HG02610 (cell line): ENCODE data around the gene IGSF21.
"Not testable (repeated sequence)": the region's sequence is repeated elsewhere in the genome, so short reads cannot be mapped to it uniquely, and the experiment has no call there.

Experiments used
- ATAC-seq: cut with Tn5 transposase; IDR thresholded peaks from one replicate; pipeline ENCODE4 v1.9.1; 2021; ENCODE audit warnings: mild to moderate bottlenecking, moderate library complexity; ENCODE audit not compliant: unreplicated experiment

Gene IGSF21

DNA sequence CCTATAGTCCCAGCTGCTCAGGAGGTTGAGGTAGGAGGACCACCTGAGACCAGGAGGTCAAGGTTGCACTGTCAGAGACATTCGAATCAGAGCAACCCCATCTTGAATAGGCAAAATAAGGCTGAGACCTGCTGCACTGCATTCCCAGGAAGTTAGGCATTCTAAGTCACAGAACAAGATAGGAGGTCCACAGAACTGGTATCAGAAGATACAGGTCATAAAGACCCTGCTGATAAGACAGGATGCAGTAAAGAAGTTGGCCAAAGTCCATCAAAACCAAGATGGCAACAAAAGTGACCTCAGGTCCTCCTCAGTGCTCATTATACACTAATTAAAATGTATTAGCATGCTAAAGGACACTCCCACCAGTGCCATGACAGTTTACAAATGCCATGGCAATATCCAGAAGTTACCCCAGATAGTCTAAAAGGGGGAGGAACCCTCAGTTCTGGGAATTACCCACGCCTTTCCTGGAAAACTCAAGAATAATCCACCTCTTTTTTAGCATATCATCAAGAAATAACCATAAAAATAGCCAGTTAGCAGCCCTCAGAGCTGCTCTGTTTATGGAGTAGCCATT is 307.9 kb downstream of the IGSF21 start:
- ATAC-seq = no peak

DNA sequence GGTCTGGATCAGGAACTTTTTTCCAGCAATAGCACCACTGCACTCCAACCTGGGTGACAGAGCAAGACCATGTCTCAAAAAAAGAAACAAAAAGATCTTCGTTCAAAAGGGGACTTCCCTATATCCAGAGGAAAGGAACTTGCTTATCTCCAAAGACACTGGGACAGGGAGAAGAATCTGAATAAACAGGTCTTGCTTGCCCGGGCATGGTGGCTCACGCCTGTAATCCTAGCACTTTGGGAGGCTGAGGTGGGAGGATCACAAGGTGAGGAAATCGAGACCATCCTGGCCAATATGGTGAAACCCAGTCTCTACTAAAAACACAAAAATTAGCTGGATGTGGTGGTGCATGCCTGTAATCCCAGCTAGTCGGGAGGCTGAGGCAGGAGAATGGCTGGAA is 308.5 kb downstream of the IGSF21 start:
- ATAC-seq = not testable (repeated sequence)

DNA sequence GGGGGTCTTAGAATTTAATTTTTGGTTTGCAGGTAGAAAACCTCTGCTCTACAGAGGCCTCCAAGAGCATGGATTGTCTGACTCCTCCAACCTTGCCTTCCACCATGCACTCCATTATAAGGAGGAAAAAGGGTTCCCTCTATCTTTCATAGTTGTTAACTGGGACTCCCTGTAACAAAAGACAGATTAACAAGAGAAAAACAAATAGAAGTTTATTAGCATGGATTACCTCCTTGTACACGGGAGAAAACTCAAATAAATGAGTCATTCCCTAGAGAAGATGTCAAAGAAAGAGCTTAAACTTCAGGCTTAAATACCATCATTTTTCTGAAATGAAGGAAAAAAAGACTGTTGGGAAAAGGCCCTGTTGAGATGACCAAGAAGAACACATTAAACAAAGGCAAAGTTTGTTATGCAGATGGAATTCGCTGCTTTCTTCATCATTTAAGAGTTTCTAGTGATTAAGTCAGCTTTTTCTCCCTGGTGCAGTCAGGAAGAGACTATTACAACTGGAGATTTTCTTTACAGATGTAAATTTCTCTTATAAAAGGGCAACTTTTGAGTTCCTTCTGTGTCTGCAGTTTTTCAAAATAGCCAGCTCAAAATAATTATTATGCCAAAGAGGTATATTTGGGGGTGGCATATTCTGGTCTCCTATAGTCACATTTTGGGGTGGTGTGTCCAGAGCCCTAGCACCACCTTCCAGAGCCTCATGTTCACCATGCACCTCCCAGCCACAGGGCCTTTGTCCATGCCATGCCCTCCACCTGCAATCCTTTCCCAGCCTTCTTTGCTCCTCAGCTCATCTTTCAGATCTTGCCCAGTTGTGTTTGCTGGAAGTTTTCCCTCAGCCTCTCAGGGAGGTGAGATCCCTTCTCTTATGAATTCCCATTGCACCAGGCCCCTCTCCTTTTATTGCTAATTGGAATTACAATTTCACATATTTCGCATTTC is 310.0 kb downstream of the IGSF21 start:
- no peak for ATAC-seq

DNA sequence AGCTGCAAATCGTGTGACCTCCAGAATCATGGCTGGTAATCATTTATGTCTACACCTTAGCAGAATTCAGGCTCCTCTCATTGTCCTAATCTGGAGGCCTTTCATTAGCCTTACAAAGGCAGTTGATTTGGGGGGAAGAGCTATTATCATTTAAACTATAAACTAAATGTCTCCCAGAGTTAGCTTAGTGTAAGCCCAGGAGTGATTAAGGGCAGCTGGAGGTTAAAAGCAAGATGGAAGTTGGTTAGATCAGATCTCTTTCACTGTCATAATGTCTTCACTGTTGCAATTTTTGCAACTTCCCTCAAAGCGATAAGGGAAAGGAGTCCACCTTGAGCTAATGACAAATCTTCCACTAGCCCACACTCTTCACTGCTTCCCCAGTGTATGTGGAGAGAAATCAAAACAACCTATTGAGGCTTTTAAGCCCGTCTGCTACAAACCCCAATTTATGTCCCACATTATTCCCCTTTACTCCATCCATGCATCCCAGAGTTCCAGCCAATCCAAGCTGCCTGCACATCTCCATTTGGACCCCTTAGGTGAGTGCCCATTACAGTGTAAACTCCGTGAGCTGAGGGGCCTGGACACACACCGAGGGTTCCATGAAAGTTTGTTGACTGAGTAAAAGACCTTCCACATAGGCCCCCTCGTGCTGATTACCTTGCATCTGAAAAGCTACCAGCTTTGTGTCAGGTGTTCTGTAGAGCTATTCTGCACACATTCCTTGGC is 311.7 kb downstream of the IGSF21 start:
- no peak for ATAC-seq

DNA sequence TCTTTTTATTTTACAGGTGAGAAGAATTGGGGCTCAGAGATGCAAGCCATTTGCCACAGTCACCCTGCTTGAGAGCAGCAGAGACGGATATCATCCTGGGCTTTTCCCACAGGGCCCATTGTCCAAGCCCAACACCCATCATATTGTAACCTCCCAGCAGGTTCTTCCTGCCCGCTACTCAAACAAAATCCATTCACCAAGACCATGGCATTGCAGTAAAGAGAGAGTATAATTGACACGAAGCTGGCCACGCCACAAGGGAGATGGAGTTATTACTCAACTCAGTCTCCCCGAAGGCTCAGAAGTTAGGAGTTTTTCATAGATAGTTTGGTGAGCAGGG is 312.2 kb downstream of the IGSF21 start:
- no peak for ATAC-seq

DNA sequence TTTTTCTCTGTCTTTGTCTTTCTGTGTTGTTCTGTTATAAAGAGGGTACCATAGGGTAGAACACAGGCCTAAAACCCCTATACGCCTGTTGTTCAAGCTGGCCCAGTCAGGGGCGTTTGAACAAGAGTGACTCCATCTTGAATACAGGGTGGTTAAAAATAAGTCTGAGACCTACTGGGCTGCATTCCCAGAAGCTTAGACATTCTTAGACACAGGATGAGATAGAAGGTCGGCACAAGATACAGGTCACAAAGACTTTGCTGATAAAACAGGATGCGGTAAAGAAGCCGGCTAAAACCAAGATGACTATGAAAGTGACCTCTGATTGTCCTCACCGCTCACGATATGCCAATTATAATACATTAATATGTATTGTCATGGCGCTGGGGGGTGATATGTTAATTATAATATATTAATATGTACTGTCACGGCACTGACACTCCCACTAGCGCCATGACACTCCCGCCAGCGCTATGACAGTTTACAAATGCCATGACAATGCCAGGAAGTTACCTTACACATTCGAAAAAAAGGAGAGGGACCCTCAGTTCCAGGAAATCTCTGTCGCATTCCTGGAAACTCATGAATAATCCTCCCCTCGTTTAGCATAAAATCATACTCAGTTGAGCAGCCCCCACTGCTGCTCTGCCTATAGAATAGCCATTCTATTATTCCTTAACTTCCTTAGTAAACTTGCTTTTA is 314.6 kb downstream of the IGSF21 start:
- no peak for ATAC-seq

DNA sequence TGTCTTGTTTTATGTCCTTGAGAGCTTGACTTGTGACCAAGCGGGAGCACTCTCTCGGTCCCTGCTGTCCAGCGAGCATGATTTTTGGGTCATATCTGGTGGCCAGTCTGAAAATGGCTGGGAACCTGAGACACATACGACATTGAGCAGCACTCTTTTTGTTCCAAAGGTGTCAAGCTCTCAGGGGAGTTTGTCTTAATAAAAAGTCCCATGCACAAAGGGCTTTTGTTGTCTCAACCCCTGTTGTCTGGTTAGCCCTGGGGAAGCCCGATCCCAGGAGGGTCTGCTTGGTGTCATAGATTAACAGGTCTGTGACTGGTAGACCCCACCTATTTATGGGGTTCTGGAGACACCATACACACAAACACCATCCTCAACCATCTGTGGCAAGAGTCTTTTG is 315.4 kb downstream of the IGSF21 start:
- ATAC-seq = no peak

DNA sequence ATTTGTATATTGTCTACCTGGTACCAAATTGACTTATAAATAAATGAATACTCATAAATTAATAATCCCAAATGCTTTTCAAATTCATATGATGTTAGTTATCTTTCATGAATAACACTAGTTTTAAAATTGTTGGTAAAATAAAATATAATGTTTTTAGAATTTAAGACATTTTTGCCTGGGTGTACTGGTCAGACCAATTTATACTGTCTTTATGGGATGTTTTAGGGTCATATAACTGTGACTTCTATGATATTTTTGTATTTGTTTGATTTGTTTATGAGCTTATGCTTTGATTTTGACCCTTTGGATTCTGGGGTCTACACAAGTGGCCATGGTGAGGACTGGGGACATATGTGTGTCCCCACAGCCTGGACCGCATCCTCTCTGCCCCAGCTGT is 319.0 kb downstream of the IGSF21 start:
- no peak for ATAC-seq
